ENCODE data around the gene MAPK8. TPM values are rescaled to one million over a fixed set of nuclear protein-coding genes. Genes with fewer than 3 reads are reported as not detected.

Gene MAPK8
- total and polyA plus RNA-seq, 12 donors = 7.4 to 41.9 (median 30.0) TPM

DNA sequence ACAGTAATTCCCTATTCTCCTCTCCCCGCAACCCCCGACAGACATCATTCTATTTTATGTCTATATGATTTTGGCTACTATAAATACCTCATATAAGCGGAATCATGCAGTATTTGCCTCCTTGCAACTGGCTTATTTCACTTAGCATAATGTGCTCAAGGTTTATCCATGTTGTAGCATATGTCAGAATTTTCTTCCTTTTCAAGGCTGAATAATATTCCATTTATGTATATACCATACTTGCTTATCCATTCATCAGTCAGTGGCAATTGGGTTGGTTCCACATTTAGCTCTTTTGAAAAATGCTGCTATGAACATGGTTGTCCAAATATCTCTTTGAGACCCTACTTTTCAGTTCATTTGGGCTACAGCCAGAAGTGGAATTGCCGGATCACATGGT lies 106.5 kb downstream of the MAPK8 start:
- Histone ChIP-seq H3K4me3 (no peak overlapping the region), H3K27ac (no peak overlapping the region), H3K27me3 (no peaks in the 10 kb centered on the region), H3K36me3 (peaks cover 0 to 51% (median 14%) of the 10 kb centered on the region in 9 donors), H3K9me3 (peaks cover 0 to 24% (median 12%) of the 10 kb centered on the region in 11 donors), H3K4me1 (peaks cover 0 to 18% (median 0%) of the 10 kb centered on the region in 9 donors)
- ATAC-seq = no peak
- intact Hi-C loops (cut with DNase I) = loop anchor here in 1 of 10 donors (10.0 kb wide), 1 partner anchor 88 kb away; no protein-coding TSS in a partner anchor
- TF ChIP-seq CTCF (IDR thresholded peaks at IDR 0.05) = no peak
- no peak for DNase-seq
- WGBS, 2 donors = 97% methylated on average over 4 of the region's 4 CpGs

GRCh38 chr10:48414160-48414559 lies 107.7 kb downstream of the MAPK8 start:
- DNase-seq = no peak
- TF ChIP-seq CTCF (IDR thresholded peaks at IDR 0.05) = no peak
- no peaks in the 10 kb centered on the region for H3K27me3 ChIP-seq
- intact Hi-C loops (cut with DNase I) = loop anchor here in 1 of 10 donors (10.0 kb wide), 1 partner anchor 89 kb away; no protein-coding TSS in a partner anchor
- H3K4me1 ChIP-seq = peaks cover 0 to 18% (median 0%) of the 10 kb centered on the region in 9 donors
- no peak overlapping the region for H3K27ac ChIP-seq
- H3K36me3 ChIP-seq = peaks cover 0 to 42% (median 14%) of the 10 kb centered on the region in 9 donors
- H3K9me3 ChIP-seq = peaks cover 0 to 24% (median 12%) of the 10 kb centered on the region in 11 donors
- H3K4me3 ChIP-seq = no peak overlapping the region
- WGBS, 2 donors = 93 to 96% methylated on average over 1 of the region's 1 CpG
- ATAC-seq = no peak

GRCh38 chr10:48414778-48415177 lies 108.3 kb downstream of the MAPK8 start:
- TF ChIP-seq CTCF (IDR thresholded peaks at IDR 0.05) = no peak
- DNase-seq (no peak), ATAC-seq (no peak)
- H3K27me3 ChIP-seq = no peaks in the 10 kb centered on the region
- peaks cover 0 to 24% (median 12%) of the 10 kb centered on the region in 11 donors for H3K9me3 ChIP-seq
- intact Hi-C loops (cut with DNase I) = loop anchor here in 2 of 10 donors (5.0 to 10.0 kb wide), 2 partner anchors 52 to 90 kb away; no protein-coding TSS in a partner anchor
- WGBS, 2 donors = 67 to 90% methylated on average over 1 of the region's 1 CpG
- H3K27ac ChIP-seq = no peak overlapping the region
- H3K4me3 ChIP-seq = no peak overlapping the region
- peaks cover 0 to 18% (median 0%) of the 10 kb centered on the region in 9 donors for H3K4me1 ChIP-seq
- peaks cover 0 to 40% (median 14%) of the 10 kb centered on the region in 9 donors for H3K36me3 ChIP-seq

- 88 to 89% methylated on average over 2 of the region's 2 CpGs for WGBS, 2 donors
- no peak for DNase-seq
- TF ChIP-seq CTCF (IDR thresholded peaks at IDR 0.05) = no peak
- Histone ChIP-seq H3K27ac (no peak overlapping the region), H3K4me1 (peaks cover 0 to 18% (median 0%) of the 10 kb centered on the region in 9 donors), H3K9me3 (peaks cover 0 to 17% (median 12%) of the 10 kb centered on the region in 11 donors), H3K4me3 (no peak overlapping the region), H3K36me3 (peaks cover 0 to 32% (median 7%) of the 10 kb centered on the region in 9 donors), H3K27me3 (no peaks in the 10 kb centered on the region)
- intact Hi-C loops (cut with DNase I) = loop anchor here in 2 of 10 donors (5.0 to 10.0 kb wide), 2 partner anchors 54 to 92 kb away; no protein-coding TSS in a partner anchor
- no peak for ATAC-seq
Observed at GRCh38 chr10:48416584-48417232, 110.2 kb downstream of the MAPK8 start.
